Right forelimb (tissue), 1 donor: ENCODE results near the gene SIAH1.
"Not testable (repeated sequence)": the region's sequence is repeated elsewhere in the genome, so short reads cannot be mapped to it uniquely, and the experiment has no call there.

Experiments
- DNase-seq: peaks from one replicate; pipeline ENCODE4 v3.0.0-alpha.2; 2018

The SIAH1 gene, protein sequence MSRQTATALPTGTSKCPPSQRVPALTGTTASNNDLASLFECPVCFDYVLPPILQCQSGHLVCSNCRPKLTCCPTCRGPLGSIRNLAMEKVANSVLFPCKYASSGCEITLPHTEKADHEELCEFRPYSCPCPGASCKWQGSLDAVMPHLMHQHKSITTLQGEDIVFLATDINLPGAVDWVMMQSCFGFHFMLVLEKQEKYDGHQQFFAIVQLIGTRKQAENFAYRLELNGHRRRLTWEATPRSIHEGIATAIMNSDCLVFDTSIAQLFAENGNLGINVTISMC

GRCh38 chr16:48385253-48386150, at the start of gene SIAH1:
SIAH1 (minus strand) TSS chr16:48385413; CDS start chr16:48362428, 22,985 bp downstream.
- DNase-seq = peak; percentile 92

- DNase-seq = no peak
These were observed 49.6 kb upstream of the SIAH1 start for GRCh38 chr16:48434653-48435317.

GRCh38 chr16:48433850-48434530, 48.8 kb upstream of the SIAH1 start:
- DNase-seq = peak; percentile 12

- DNase-seq = peak; percentile 19
These were observed 48.1 kb upstream of the SIAH1 start for GRCh38 chr16:48433116-48433849.

GRCh38 chr16:48432136-48432535, 46.9 kb upstream of the SIAH1 start:
- DNase-seq = peak; percentile 20

DNA sequence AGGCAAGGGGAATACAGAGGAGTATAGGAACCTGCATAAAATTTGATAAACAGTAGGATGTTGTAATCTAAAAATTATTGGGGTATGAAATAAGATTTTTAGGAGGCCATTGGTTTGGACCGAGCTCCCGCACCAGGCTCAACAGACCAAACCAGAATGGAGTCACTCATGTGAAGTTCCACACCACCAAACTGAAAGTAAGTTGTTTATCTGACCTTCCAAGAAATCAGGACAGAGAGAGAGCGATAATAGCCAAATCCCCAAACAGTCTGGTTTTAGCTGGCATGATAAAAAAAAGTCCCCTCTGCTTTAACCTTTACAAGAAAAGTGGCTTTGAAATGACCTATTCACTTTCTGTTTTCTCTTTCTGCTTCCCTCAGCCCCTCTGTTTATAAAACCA, 45.7 kb upstream of the SIAH1 start:
- DNase-seq = no peak

- no peak for DNase-seq
These were observed 41.3 kb upstream of the SIAH1 start for GRCh38 chr16:48426244-48427141.

GRCh38 chr16:48422537-48422936, 37.3 kb upstream of the SIAH1 start:
- DNase-seq = no peak

- no peak for DNase-seq
These were observed 36.5 kb upstream of the SIAH1 start for GRCh38 chr16:48421741-48422140.

DNA sequence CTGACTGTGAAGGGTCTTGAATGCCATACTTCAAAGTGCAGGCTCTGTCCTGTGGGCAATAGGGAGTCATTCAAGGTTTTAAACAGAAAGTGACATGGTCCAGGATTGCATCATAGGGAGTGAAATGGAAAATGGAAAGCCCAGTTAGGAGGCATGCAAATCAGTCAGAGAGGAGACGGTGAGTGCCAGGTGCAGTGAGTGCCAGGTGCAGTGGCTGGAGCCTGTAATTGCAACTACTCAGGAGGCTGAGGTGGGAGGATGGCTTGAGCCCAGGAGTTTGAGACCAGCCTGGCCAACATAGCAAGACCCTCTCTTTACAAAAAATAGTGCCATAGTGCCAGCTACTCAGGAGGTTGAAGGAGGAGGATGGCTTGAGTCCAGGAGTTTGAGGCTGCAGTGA, 35.2 kb upstream of the SIAH1 start:
- no peak for DNase-seq

- DNase-seq = not testable (repeated sequence)
These were observed 31.4 kb upstream of the SIAH1 start for GRCh38 chr16:48416617-48417016.

GRCh38 chr16:48413272-48413671, 28.1 kb upstream of the SIAH1 start:
- DNase-seq = no peak

- no peak for DNase-seq
These were observed 24.8 kb upstream of the SIAH1 start for GRCh38 chr16:48409839-48410632.

DNA sequence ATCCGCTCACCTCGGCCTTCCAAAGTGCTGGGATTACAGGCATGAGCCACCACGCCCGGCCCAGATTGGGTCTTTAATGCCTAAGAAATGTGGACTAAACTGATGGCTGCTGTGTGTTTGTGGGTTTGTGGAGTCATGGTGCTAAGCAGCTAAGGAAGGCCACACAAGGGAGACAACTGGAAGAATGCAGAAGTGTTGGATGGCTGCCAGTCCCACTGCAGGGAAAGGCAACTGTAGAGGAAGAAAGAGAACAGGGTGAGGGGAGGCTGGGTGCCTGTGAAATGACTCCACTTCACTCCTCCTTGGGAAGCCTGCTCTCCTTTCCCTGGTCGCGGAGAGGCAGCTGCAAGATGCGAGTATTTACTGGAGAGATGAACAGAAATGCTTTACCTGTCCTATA, 23.5 kb upstream of the SIAH1 start:
- no peak for DNase-seq

- DNase-seq = no peak
These were observed 20.7 kb upstream of the SIAH1 start for GRCh38 chr16:48405907-48406306.

DNA sequence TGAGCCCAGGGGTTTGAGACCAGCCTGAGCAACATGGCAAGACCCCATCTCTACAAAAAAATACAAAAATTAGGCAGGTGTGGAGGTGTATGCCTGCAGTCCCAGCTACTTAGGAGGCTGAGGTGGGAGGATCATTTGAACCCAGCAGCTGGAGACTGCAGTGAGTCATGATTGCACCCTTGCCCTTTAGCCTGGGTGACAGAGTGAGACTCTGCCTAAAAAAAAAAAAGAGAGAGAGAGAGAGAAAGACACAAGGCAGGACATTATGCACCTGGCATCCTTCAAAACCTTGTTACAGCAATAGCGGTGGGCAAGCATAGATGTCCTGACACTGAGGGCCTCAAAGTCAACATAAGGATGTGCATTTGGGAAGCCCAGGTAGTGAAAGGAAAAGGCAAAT, 19.9 kb upstream of the SIAH1 start:
- no peak for DNase-seq

GRCh38 chr16:48402547-48402946, 17.3 kb upstream of the SIAH1 start:
- not testable (repeated sequence) for DNase-seq

GRCh38 chr16:48395375-48395774, 10.2 kb upstream of the SIAH1 start:
- DNase-seq = no peak

- no peak for DNase-seq
These were observed 9.1 kb upstream of the SIAH1 start for GRCh38 chr16:48394355-48394703.
